GM11168 (cell line): ENCODE results near the gene NFX1.

Source experiments
- in situ Hi-C: fragments of 300-500 bp; cut with MboI; formaldehyde crosslinking; loops from one replicate; pipeline ENCODE4 v1.12.0; 2022; ENCODE audit warnings: low sequenced_read_pairs; ENCODE audit not compliant: unreplicated experiment

Gene NFX1

GRCh38 chr9:33265211-33265865 lies 25.0 kb upstream of the NFX1 start:
- in situ Hi-C loops: no loop called here

GRCh38 chr9:33267151-33267767 lies 23.1 kb upstream of the NFX1 start:
- in situ Hi-C loops: no loop called here

GRCh38 chr9:33270146-33270545 lies 20.2 kb upstream of the NFX1 start:
- in situ Hi-C loops: no loop called here

- in situ Hi-C loops: no loop called here
Measured at GRCh38 chr9:33272061-33272460, 18.3 kb upstream of the NFX1 start.

GRCh38 chr9:33273266-33273971 lies 16.9 kb upstream of the NFX1 start:
- in situ Hi-C loops: no loop called here

GRCh38 chr9:33273972-33274328 lies 16.4 kb upstream of the NFX1 start:
- in situ Hi-C loops: no loop called here

- in situ Hi-C loops: no loop called here
Measured at GRCh38 chr9:33277484-33277883, 12.8 kb upstream of the NFX1 start.

- in situ Hi-C loops: no loop called here
Measured at GRCh38 chr9:33285502-33285901, 4.8 kb upstream of the NFX1 start.

GRCh38 chr9:33287087-33287490 lies 3.2 kb upstream of the NFX1 start:
- in situ Hi-C loops: no loop called here

- in situ Hi-C loops: no loop called here
Measured at GRCh38 chr9:33288235-33288634, 2.1 kb upstream of the NFX1 start.

- in situ Hi-C loops: no loop called here
Measured at GRCh38 chr9:33288828-33289483, 1.4 kb upstream of the NFX1 start.

- in situ Hi-C loops: no loop called here
Measured at GRCh38 chr9:33289496-33289895, 820 bp upstream of the NFX1 start.

GRCh38 chr9:33289936-33290246 lies 425 bp upstream of the NFX1 start:
- in situ Hi-C loops: no loop called here

GRCh38 chr9:33291031-33291397 lies 698 bp downstream of the NFX1 start:
- in situ Hi-C loops: no loop called here

- in situ Hi-C loops: no loop called here
Measured at GRCh38 chr9:33291901-33292300, 1.6 kb downstream of the NFX1 start.

- in situ Hi-C loops: no loop called here
Measured at GRCh38 chr9:33293782-33294181, 3.5 kb downstream of the NFX1 start.

- in situ Hi-C loops: no loop called here
Measured at GRCh38 chr9:33294670-33295432, 4.5 kb downstream of the NFX1 start.

- in situ Hi-C loops: no loop called here
Measured at GRCh38 chr9:33295571-33295970, 5.3 kb downstream of the NFX1 start.

- in situ Hi-C loops: no loop called here
Measured at GRCh38 chr9:33297432-33297831, 7.1 kb downstream of the NFX1 start.

GRCh38 chr9:33300546-33300945 lies 10.2 kb downstream of the NFX1 start:
- in situ Hi-C loops: no loop called here

- in situ Hi-C loops: no loop called here
Measured at GRCh38 chr9:33304362-33304761, 14.0 kb downstream of the NFX1 start.
